Measurements from ENCODE around the gene JOSD2.

- TF ChIP-seq, protein P1, sequence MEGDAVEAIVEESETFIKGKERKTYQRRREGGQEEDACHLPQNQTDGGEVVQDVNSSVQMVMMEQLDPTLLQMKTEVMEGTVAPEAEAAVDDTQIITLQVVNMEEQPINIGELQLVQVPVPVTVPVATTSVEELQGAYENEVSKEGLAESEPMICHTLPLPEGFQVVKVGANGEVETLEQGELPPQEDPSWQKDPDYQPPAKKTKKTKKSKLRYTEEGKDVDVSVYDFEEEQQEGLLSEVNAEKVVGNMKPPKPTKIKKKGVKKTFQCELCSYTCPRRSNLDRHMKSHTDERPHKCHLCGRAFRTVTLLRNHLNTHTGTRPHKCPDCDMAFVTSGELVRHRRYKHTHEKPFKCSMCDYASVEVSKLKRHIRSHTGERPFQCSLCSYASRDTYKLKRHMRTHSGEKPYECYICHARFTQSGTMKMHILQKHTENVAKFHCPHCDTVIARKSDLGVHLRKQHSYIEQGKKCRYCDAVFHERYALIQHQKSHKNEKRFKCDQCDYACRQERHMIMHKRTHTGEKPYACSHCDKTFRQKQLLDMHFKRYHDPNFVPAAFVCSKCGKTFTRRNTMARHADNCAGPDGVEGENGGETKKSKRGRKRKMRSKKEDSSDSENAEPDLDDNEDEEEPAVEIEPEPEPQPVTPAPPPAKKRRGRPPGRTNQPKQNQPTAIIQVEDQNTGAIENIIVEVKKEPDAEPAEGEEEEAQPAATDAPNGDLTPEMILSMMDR (IDR thresholded peaks at IDR 0.05): no peak
- TF ChIP-seq POLR2A (IDR thresholded peaks at IDR 0.05): no peak
Measured at GRCh38 chr19:50481351-50482149, 29.4 kb downstream of the JOSD2 start.
